ENCODE results near the gene APOL3.

The APOL3 gene

DNA sequence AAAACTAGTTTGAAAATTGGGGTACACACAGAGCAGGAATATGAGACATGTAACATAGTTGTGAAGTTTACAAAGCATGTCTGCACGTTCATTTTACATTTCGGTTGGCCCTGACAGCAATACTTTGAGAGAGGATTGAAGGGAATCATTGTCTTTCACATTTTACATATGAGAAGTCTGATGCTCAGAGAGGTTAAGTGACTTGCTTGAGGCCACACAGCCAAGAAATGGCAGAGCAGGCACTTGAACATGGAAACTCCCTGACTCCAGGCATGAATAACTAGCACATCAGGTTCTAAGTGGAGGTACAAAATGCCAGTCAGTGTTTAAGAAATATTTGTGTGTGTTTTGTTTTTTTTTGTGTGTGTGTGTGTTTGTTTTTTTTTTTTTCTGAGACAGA is 53.6 kb downstream of the APOL3 start:
- H3K36me3 ChIP-seq (ENCODE audit: insufficient read depth, low read length): no peaks in the 10 kb centered on the region; the same call in 1 of the 2 replicates
- no peak overlapping the region for H3K9ac ChIP-seq (ENCODE audit: low read length)
- no peak overlapping the region for H2AFZ ChIP-seq (ENCODE audit: low read length)
- H3K27ac ChIP-seq (ENCODE audit: low read depth, low read length, poor library complexity, severe bottlenecking): no peak overlapping the region
- H3K9me2 ChIP-seq (ENCODE audit: low read depth, low read length): no peaks in the 10 kb centered on the region
- H3K9me3 ChIP-seq (ENCODE audit: low read length): no peaks in the 10 kb centered on the region
- peaks cover 4% of the 10 kb centered on the region for H3K4me1 ChIP-seq (ENCODE audit: insufficient read depth, low read length, severe bottlenecking)
- TF ChIP-seq, protein P1, sequence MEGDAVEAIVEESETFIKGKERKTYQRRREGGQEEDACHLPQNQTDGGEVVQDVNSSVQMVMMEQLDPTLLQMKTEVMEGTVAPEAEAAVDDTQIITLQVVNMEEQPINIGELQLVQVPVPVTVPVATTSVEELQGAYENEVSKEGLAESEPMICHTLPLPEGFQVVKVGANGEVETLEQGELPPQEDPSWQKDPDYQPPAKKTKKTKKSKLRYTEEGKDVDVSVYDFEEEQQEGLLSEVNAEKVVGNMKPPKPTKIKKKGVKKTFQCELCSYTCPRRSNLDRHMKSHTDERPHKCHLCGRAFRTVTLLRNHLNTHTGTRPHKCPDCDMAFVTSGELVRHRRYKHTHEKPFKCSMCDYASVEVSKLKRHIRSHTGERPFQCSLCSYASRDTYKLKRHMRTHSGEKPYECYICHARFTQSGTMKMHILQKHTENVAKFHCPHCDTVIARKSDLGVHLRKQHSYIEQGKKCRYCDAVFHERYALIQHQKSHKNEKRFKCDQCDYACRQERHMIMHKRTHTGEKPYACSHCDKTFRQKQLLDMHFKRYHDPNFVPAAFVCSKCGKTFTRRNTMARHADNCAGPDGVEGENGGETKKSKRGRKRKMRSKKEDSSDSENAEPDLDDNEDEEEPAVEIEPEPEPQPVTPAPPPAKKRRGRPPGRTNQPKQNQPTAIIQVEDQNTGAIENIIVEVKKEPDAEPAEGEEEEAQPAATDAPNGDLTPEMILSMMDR (IDR thresholded peaks at IDR 0.05; ENCODE audit: low read length): no peak
- no peak for TF ChIP-seq EZH2 (IDR thresholded peaks at IDR 0.05; ENCODE audit: borderline replicate concordance, low read length)
- no peaks in the 10 kb centered on the region for H3K79me2 ChIP-seq (ENCODE audit: insufficient read depth, low read length)
- H3F3A ChIP-seq (ENCODE audit: insufficient read depth, low read length): no peaks in the 10 kb centered on the region
- H3K4me2 ChIP-seq (ENCODE audit: low read length): no peak overlapping the region
- no peaks in the 10 kb centered on the region for H4K20me1 ChIP-seq (ENCODE audit: insufficient read depth, low read length)
- H3K4me3 ChIP-seq (ENCODE audit: low read depth, low read length, poor library complexity, severe bottlenecking): no peak overlapping the region
- peaks cover 6% of the 10 kb centered on the region; the same call in 1 of the 2 replicates for H3K27me3 ChIP-seq (ENCODE audit: insufficient read depth, low read length)

DNA sequence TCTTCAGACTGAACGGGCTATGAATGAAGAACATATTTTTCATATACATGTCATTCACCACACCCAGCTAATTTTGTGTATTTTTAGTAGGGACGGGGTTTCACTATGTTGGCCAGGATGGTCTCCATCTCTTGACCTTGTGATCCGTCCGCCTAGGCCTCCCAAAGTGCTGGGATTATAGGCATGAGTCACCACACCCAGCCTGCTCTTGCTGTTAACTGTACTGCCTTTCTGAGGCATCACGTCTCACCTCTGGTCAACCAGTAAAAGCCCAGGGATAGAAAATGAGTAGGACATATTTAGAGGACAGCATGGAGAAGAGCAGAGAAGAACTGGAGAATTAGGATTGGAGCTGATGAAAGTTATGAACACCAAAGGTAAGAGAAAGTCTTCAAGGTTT is 55.6 kb downstream of the APOL3 start:
- Histone ChIP-seq H2AFZ (ENCODE audit: low read length) (no peak overlapping the region), H3K4me2 (ENCODE audit: low read length) (no peak overlapping the region), H3K36me3 (ENCODE audit: insufficient read depth, low read length) (no peaks in the 10 kb centered on the region; the same call in 1 of the 2 replicates), H3K27me3 (ENCODE audit: insufficient read depth, low read length) (peaks cover 6% of the 10 kb centered on the region; the same call in 1 of the 2 replicates), H3K4me3 (ENCODE audit: low read depth, low read length, poor library complexity, severe bottlenecking) (no peak overlapping the region), H3K79me2 (ENCODE audit: insufficient read depth, low read length) (no peaks in the 10 kb centered on the region), H3F3A (ENCODE audit: insufficient read depth, low read length) (no peaks in the 10 kb centered on the region), H3K9me2 (ENCODE audit: low read depth, low read length) (no peaks in the 10 kb centered on the region), H3K4me1 (ENCODE audit: insufficient read depth, low read length, severe bottlenecking) (peaks cover 4% of the 10 kb centered on the region), H4K20me1 (ENCODE audit: insufficient read depth, low read length) (no peaks in the 10 kb centered on the region), H3K27ac (ENCODE audit: low read depth, low read length, poor library complexity, severe bottlenecking) (no peak overlapping the region), H3K9ac (ENCODE audit: low read length) (no peak overlapping the region), H3K9me3 (ENCODE audit: low read length) (peaks cover 4% of the 10 kb centered on the region; the same call in 1 of the 2 replicates)
- TF ChIP-seq, protein P1 (IDR thresholded peaks at IDR 0.05; ENCODE audit: low read length): no peak
- TF ChIP-seq EZH2 (IDR thresholded peaks at IDR 0.05; ENCODE audit: borderline replicate concordance, low read length): no peak

DNA sequence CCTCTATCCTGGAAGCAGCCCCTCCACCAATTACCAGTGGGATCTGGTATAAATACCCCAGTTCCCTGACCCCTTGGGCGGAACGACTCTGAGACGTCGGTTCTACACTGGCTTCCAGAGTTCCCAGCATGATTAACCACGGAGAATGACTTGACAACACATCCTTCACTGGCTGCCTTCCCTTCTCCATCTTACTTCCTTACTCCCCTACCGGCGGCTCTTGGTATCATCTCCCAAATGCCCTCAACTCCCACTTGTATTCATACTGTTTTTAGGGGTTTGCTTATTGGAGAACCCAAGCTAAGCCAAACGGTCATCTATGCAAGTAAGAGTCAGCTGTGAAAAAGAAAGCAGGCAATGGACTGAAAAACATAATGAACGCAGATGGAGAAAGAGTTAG is 56.1 kb downstream of the APOL3 start:
- H4K20me1 ChIP-seq (ENCODE audit: insufficient read depth, low read length): no peaks in the 10 kb centered on the region
- peaks cover 4% of the 10 kb centered on the region; the same call in 1 of the 2 replicates for H3K9me3 ChIP-seq (ENCODE audit: low read length)
- no peak overlapping the region for H3K4me3 ChIP-seq (ENCODE audit: low read depth, low read length, poor library complexity, severe bottlenecking)
- no peak for TF ChIP-seq EZH2 (IDR thresholded peaks at IDR 0.05; ENCODE audit: borderline replicate concordance, low read length)
- TF ChIP-seq, protein P1 (IDR thresholded peaks at IDR 0.05; ENCODE audit: low read length): no peak
- no peak overlapping the region for H2AFZ ChIP-seq (ENCODE audit: low read length)
- no peaks in the 10 kb centered on the region for H3K9me2 ChIP-seq (ENCODE audit: low read depth, low read length)
- no peaks in the 10 kb centered on the region; the same call in 1 of the 2 replicates for H3K36me3 ChIP-seq (ENCODE audit: insufficient read depth, low read length)
- H3K79me2 ChIP-seq (ENCODE audit: insufficient read depth, low read length): no peaks in the 10 kb centered on the region
- no peak overlapping the region for H3K9ac ChIP-seq (ENCODE audit: low read length)
- no peaks in the 10 kb centered on the region for H3F3A ChIP-seq (ENCODE audit: insufficient read depth, low read length)
- peaks cover 8% of the 10 kb centered on the region; the same call in 1 of the 2 replicates for H3K27me3 ChIP-seq (ENCODE audit: insufficient read depth, low read length)
- no peak overlapping the region for H3K27ac ChIP-seq (ENCODE audit: low read depth, low read length, poor library complexity, severe bottlenecking)
- H3K4me2 ChIP-seq (ENCODE audit: low read length): no peak overlapping the region
- peaks cover 4% of the 10 kb centered on the region for H3K4me1 ChIP-seq (ENCODE audit: insufficient read depth, low read length, severe bottlenecking)
